D721Med (cell line): Measurements from ENCODE around the gene AFF4.
"Not testable (repeated sequence)": the region's sequence is repeated elsewhere in the genome, so short reads cannot be mapped to it uniquely, and the experiment has no call there.

Experiments
- DNase-seq: peaks from one replicate; pipeline ENCODE4 v3.0.0; 2011; ENCODE audit warnings: low spot score; ENCODE audit not compliant: insufficient read length
- FAIRE-seq: peaks from 2 replicates; lab custom pipeline; 2011; peaks lifted over from hg19 to GRCh38; lab: Jason Lieb, UNC
- CTCF ChIP-seq: IDR thresholded peaks from 2 replicates; pipeline ENCODE4 v1.5.1; 2012; ENCODE audit warnings: mild to moderate bottlenecking, control low read depth; ENCODE audit not compliant: insufficient read depth; ENCODE audit errors: missing control alignments

Gene AFF4

GRCh38 chr5:132866342-132867045 is 96.9 kb downstream of the AFF4 start, which contains the start of the genes GDF9 and UQCRQ:
GDF9 (minus strand) TSS chr5:132866469; CDS start chr5:132864533, 1,936 bp downstream.
UQCRQ (plus strand) TSS chr5:132866642; CDS start chr5:132866882, 240 bp downstream.
- FAIRE-seq (peak; percentile 71), DNase-seq (peak; percentile 85)
- TF ChIP-seq CTCF = peak; percentile 16

- DNase-seq (no peak), FAIRE-seq (no peak)
- TF ChIP-seq CTCF = no peak
Observed at GRCh38 chr5:132865668-132866341, 97.6 kb downstream of the AFF4 start.

DNA sequence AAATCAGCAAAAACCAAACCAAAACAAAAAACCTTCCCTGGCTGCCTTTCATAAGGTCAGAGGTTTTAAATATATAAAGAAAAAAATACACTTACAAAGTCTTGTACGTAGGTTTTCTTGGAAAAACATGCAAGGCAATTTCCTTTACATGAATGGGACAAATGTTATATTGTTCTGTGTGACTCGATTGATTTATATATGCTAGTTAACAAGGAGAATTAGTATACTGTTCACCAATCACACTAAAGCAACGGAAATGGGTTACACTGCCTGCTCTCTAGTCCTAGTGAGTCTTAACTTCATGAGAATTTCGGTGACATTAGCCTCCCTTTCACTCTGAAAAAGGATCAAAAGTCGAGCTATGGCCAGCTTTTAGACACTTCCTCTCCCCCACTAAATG is 102.7 kb downstream of the AFF4 start:
- DNase-seq (no peak), FAIRE-seq (no peak)
- TF ChIP-seq CTCF = no peak

- TF ChIP-seq CTCF = no peak
- DNase-seq (no peak), FAIRE-seq (no peak)
Observed at GRCh38 chr5:132859889-132860437, 103.5 kb downstream of the AFF4 start.

DNA sequence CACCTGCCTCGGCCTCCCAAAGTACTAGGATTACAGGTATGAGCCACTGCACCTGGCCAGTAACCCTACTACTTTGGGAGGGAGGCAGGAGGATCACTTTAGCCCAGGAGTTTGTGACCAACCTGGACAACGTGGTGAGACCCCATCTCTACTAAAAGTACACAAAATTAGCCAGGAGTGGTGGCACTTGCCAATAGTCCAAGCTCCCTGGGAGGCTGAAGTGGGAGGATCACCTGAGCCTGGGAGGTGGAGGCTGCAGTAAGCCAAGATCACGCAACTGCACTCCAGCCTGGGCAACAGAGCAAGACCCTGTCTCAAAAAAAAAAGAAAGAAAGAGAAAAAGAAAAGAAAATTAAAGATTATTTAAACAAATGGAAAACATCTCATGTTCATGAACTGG is 107.4 kb downstream of the AFF4 start:
- no peak for TF ChIP-seq CTCF
- DNase-seq (no peak), FAIRE-seq (no peak)

GRCh38 chr5:132854992-132855391 is 108.4 kb downstream of the AFF4 start:
- not testable (repeated sequence) for FAIRE-seq, DNase-seq

DNA sequence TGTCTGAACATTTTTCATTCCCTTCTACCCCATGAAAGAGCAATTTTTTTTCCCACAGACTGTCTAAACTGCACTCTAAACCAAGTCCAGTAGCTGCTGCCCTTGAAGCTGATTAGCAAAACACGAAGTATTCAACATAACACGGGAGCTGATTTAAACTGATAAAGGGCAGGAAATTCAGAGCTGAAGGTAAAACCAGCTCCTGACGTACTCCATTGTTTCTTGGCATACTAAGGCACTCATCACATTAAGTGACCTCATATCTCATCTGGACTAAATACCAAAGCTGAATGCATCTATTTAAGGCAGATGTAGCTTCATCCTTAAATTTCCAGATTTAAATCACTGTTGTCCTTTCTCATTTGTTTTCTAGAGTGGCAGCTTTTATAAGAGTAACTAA is 109.1 kb downstream of the AFF4 start:
- DNase-seq = no peak
- no peak for TF ChIP-seq CTCF

More for the DNA sequence above, 109.1 kb downstream of the AFF4 start:
- no peak for FAIRE-seq
